RWPE1 (cell line): ENCODE data around the gene DFFB.

Source experiments
- CTCF ChIA-PET: fragments of 350-600 bp; sonication (Branson Sonifier 250); formaldehyde crosslinking; extraction: SDS; loops from one replicate; lab custom pipeline; 2021; lab: Yijun Ruan, JAX
- POLR2A ChIA-PET: fragments of 400-600 bp; formaldehyde crosslinking; extraction: SDS; loops from one replicate; lab custom pipeline; 2020; ENCODE audit warnings: antibody characterized with exemption; ENCODE audit not compliant: low non-redundant PET; lab: Yijun Ruan, JAX
- DNase-seq: peaks from one replicate; pipeline ENCODE4 v3.0.0; 2012; ENCODE audit warnings: low spot score
- H3K27ac ChIP-seq: fragments of 450-650 bp; 2 replicates; pipeline ENCODE4 v1.5.1; 2017
- TF ChIP-seq, protein P1 (sequence below): fragments of 450-650 bp; conservative IDR thresholded peaks from 2 replicates; pipeline ENCODE4 v1.5.1; 2017; ENCODE audit warnings: low read depth, mild to moderate bottlenecking

DFFB gene

DNA sequence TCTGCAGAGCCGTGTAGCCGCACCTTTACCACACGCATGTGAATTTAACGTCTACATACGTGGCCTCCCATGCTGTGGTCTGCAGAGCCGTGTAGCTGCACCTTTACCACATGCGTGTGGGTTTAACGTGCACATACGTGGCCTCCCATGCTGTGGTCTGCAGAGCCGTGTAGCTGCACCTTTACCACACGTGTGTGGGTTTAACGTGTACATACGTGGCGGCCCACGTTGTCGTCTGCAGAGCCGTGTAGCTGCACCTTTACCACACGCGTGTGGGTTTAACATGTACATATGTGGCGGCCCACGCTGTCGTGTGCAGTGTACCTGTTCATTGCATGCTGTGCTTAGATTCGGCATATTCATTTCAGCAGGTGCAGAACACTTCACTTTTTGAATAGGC lies 17.5 kb downstream of the DFFB start:
- TF ChIP-seq, protein P1, sequence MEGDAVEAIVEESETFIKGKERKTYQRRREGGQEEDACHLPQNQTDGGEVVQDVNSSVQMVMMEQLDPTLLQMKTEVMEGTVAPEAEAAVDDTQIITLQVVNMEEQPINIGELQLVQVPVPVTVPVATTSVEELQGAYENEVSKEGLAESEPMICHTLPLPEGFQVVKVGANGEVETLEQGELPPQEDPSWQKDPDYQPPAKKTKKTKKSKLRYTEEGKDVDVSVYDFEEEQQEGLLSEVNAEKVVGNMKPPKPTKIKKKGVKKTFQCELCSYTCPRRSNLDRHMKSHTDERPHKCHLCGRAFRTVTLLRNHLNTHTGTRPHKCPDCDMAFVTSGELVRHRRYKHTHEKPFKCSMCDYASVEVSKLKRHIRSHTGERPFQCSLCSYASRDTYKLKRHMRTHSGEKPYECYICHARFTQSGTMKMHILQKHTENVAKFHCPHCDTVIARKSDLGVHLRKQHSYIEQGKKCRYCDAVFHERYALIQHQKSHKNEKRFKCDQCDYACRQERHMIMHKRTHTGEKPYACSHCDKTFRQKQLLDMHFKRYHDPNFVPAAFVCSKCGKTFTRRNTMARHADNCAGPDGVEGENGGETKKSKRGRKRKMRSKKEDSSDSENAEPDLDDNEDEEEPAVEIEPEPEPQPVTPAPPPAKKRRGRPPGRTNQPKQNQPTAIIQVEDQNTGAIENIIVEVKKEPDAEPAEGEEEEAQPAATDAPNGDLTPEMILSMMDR, result no peak
- DNase-seq, result no peak
- H3K27ac ChIP-seq, result no peak overlapping the region
- POLR2A ChIA-PET, result no interaction called here
- CTCF ChIA-PET, result no interaction called here

DNA sequence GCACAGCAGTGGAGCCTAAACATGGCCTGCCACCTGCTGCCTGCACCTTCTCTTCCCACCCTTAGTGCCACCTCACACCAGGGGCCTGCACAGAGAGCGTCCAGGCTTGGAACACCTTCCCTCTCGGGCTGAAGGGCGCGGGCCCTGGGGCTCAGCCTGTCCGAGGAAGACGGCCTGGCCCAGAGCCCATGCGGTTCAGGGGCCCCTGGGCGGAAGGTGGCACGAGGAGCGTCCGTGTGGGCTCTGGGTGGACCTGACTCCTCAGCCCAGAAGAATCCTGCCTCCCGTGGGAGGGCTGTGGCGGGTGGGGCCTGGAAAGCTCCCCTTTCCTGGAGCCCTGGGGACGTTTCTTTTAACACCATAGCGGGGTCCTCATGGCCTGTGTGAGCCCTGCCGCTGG lies 19.4 kb downstream of the DFFB start:
- POLR2A ChIA-PET, result no interaction called here
- H3K27ac ChIP-seq, result no peak overlapping the region
- no peak for DNase-seq
- TF ChIP-seq, protein P1, result no peak
- CTCF ChIA-PET, result interaction anchor here (0.6 kb wide), 1 partner anchor 626 kb away, joined by 3 read pairs; no protein-coding TSS in a partner anchor

DNA sequence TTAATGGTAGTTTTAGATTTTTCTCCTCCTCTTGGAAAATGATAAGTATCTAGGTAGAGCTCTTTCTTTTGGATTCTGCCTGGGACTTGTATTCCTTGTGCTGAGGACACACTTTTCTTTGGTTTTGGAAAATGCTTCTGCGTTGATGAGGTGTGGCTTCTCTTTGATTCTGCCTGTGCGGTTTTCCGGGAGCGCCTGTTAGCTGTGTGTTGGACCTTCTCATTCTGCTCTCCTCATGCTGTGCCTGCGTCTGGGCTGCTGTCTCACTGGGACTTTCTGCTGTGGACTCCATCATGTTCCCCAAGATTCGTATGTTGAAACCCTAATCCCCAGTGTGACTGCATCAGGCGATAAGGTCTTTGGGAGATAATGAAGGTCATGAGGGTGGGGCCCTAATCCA lies 21.8 kb downstream of the DFFB start:
- TF ChIP-seq, protein P1, result no peak
- no peak overlapping the region for H3K27ac ChIP-seq
- DNase-seq, result no peak
- ChIA-PET CTCF (no interaction called here), POLR2A (no interaction called here)

DNA sequence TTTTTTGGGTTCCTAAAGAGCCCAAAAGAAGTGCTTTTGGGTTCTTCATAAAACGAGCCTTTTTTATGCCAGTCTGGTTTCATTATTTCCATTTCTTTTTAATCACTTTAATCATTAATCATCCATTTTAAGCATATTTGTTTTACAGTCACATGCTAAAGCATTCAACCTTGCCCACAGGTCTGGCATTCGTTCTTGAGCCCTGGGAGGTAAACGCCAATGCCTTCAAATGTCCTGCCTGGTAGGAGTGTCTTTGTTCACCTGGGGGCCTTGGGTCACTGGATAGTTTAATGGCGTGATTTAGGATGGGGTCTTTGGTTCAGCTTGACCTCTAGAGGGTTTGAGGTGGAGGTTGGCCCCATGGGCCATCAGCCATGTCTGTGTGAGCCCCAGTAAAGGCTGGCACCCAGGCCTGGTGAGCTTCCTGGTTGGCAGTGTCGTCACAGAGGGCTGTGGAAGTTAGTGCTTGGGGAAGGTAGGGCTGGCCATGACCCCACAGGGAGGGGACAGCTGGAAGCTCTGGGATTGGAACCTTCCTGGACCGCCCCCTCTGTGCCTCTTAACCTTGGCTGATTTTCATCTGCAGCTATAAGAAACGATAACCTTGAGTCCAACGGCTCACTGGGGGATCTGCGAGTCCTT lies 22.6 kb downstream of the DFFB start:
- POLR2A ChIA-PET, result no interaction called here
- no peak overlapping the region for H3K27ac ChIP-seq
- CTCF ChIA-PET, result no interaction called here
- TF ChIP-seq, protein P1, result no peak
- DNase-seq, result no peak

DNA sequence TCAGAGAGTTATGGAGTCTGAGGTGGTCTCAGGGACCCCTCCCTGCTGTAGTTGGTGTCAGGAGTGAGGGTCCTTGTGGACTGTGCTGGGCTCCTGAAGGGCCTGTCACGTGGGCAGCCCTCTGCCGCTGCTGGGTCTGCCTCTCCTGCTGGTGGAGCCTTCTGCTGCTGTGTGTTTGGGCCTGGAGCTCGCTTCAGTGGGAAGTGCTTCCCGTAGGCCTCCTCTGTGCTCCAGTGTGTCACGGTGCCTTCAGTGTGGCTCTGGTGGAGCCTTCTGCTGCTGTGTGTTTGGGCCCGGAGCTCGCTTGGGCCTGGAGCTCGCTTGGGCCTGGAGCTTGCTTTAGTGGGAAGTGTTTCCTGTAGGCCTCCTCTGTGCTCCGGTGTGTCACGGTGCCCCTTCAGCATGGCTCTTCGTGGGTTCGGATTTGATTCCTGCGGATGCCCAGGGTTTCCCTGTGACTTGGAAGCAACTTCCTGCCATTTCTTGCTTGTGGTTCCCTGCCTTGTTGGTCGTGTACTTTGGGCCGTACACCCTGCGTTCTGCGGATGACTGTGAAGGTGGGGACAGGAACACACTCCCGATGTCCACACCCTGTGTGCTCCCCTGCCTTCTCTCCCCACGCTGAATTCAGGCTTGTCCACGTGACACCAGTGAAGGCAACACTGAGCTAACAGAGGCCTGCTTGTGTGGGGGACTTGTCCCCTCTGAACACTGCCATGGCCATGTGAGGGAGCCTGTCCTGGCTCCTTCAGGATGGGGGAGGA lies 23.3 kb downstream of the DFFB start:
- TF ChIP-seq, protein P1, result no peak
- POLR2A ChIA-PET, result no interaction called here
- H3K27ac ChIP-seq, result no peak overlapping the region
- no peak for DNase-seq
- CTCF ChIA-PET, result no interaction called here

DNA sequence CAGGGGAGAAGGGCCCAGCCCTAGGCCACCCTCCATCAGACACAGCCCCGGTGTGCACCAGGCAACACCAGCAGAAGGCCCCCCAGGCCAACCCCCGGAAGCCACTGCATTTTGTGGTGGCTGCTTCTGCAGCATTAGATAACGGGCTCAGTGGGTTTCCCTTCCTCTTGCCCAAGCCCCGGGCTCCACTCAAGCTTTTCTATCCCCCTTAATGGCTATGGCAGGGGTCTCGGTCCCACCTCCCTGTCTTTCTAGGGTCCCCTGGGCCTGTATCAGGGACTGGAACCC lies 23.9 kb downstream of the DFFB start:
- DNase-seq, result no peak
- ChIA-PET POLR2A (no interaction called here), CTCF (no interaction called here)
- TF ChIP-seq, protein P1, result no peak
- H3K27ac ChIP-seq, result no peak overlapping the region
